Myocyte (in vitro differentiated cells): ENCODE measurements around the gene BIRC2. TPM values are rescaled to one million over a fixed set of nuclear protein-coding genes. Genes with fewer than 3 reads are reported as not detected.
A peak's percentile ranks its signal among the peaks of the same experiment; 100 is the strongest.
"Not testable (repeated sequence)": the region's sequence is repeated elsewhere in the genome, so short reads cannot be mapped to it uniquely, and the experiment has no call there.

Experiments used
- DNase-seq: peaks from one replicate; pipeline ENCODE4 v3.0.0-alpha.2; 2012; ENCODE audit warnings: low read depth
- total RNA-seq: library from RNA; depleted of rRNA; stranded (reverse); fragments of >200 nt; gene quantifications from 2 replicates; pipeline ENCODE4 v1.2.3, GENCODE V29; 2014

Gene BIRC2
- total RNA-seq, 1 donor from 2014 or later, result 57.2 TPM

- no peak for DNase-seq
These were observed 24.5 kb upstream of the BIRC2 start for GRCh38 chr11:102322560-102322959.

DNA sequence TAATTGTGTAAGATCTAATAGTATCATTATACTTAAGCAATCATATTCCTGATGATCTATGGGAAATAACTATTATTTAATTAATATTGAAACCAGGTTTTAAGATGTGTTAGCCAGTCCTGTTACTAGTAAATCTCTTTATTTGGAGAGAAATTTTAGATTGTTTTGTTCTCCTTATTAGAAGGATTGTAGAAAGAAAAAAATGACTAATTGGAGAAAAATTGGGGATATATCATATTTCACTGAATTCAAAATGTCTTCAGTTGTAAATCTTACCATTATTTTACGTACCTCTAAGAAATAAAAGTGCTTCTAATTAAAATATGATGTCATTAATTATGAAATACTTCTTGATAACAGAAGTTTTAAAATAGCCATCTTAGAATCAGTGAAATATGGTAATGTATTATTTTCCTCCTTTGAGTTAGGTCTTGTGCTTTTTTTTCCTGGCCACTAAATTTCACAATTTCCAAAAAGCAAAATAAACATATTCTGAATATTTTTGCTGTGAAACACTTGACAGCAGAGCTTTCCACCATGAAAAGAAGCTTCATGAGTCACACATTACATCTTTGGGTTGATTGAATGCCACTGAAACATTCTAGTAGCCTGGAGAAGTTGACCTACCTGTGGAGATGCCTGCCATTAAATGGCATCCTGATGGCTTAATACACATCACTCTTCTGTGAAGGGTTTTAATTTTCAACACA, 23.3 kb upstream of the BIRC2 start:
- DNase-seq, result peak; percentile 44

DNA sequence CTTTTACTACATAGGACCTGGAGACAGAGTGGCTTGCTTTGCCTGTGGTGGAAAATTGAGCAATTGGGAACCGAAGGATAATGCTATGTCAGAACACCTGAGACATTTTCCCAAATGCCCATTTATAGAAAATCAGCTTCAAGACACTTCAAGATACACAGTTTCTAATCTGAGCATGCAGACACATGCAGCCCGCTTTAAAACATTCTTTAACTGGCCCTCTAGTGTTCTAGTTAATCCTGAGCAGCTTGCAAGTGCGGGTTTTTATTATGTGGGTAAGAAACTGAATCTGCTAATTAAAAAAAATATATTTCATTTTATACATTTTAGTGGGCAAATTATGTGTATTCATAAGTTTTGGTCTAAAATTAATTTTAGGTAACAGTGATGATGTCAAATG, 21.9 kb upstream of the BIRC2 start:
- DNase-seq, result no peak

DNA sequence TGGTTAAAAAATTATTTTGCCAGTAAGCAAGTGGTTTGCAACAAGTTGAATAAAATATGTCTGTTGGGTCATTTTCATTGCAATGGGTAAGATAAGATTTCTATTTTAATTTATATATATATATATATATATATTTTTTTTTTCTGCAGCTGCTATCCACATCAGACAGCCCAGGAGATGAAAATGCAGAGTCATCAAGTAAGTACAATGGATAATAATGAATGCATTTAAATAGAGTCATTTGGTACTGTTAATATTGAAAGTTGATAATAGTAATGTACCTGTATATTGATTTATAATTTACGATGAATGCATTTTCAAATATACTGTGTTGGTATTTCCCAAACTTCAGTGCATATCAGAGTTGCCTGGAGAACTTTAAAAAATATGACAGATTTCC, 18.3 kb upstream of the BIRC2 start:
- no peak for DNase-seq

GRCh38 chr11:102330231-102330630, 16.8 kb upstream of the BIRC2 start:
- no peak for DNase-seq

- DNase-seq, result no peak
These were observed 15.7 kb upstream of the BIRC2 start for GRCh38 chr11:102331341-102331740.

GRCh38 chr11:102332611-102332994, 14.4 kb upstream of the BIRC2 start:
- no peak for DNase-seq

DNA sequence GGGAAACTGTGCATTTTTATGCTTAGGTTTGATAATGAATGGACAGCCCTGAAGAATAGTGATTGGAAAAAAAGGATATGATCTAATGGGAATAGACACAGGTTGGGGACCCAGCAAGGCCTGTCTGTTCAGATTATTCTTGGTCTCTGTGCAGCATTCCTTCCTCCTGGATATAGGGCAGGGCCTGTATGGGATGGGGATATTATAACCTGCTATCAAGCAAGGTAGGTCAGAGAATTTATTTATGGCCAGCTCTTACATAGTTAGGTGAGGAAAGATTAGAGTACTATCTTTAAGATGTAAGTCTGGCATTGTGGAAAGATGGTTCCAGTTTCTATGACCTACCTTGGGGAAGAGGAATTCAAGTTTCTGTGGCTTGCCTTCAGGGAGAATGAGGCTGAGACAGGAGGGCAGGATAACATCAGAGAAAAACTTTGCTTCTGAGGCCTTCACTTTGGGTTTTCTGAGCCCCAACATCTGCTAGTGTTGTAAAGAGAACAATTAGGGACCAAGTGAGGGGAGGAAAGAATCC, 8.5 kb upstream of the BIRC2 start:
- DNase-seq, result no peak

GRCh38 chr11:102341311-102341710, 5.7 kb upstream of the BIRC2 start:
- not testable (repeated sequence) for DNase-seq

DNA sequence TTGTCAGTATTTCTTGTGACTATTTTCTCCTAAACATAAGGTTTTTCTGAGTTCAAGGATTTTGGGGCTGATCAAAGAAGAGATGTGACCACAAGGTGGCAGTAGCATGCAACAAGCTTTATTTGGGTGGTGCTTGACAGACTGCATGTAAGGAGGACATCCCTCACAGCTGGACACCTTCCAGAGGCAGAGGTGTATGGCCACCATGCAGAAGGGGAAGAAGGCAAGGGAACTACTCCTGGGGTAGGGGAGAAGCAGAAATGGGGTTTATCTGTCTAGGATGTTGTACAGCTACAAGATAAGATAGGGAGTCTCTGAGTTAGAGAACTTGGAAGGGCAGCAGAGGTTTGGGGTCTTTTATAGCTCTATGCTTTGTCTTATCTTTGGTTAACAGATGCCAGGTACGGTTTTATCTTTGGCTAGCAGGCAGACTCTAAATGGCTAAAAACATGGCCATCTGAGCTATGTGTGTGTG, 5.1 kb upstream of the BIRC2 start:
- DNase-seq, result peak; percentile 85

- DNase-seq, result no peak
These were observed 3.2 kb upstream of the BIRC2 start for GRCh38 chr11:102343809-102344208.

DNA sequence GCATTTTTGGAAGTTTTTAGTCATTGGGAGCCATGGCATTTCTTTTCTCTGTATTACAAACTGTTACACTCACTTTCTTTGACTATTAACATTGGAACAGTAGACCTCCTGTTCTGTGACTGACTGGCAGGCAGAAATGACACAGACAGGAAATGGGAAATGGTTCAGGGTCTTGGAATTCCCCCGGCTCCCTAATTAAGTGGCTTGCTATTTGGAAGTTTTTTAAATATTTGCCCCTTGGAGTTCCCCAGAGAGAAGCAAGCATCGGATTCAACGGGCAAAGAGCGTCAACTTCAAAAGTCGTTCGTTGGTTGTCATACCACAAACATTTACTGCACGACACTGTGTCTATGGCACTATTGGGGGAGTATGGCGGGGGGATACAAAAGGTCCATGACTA, 1.1 kb upstream of the BIRC2 start:
- peak; percentile 45 for DNase-seq

DNA sequence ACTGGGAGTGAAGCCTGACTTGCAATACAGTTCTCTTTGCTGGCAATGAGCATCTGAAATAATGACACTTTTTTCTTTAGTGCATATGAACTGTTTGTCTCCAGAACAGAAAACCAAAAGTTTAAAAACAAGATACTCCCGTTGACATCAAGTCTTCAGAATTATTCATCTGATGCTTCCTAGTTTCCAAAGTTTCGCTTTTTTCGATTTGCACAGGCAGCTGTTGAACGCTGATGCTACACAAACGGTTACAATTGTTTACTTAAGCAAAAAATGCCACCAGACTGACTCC, 612 bp upstream of the BIRC2 start:
- no peak for DNase-seq

DNA sequence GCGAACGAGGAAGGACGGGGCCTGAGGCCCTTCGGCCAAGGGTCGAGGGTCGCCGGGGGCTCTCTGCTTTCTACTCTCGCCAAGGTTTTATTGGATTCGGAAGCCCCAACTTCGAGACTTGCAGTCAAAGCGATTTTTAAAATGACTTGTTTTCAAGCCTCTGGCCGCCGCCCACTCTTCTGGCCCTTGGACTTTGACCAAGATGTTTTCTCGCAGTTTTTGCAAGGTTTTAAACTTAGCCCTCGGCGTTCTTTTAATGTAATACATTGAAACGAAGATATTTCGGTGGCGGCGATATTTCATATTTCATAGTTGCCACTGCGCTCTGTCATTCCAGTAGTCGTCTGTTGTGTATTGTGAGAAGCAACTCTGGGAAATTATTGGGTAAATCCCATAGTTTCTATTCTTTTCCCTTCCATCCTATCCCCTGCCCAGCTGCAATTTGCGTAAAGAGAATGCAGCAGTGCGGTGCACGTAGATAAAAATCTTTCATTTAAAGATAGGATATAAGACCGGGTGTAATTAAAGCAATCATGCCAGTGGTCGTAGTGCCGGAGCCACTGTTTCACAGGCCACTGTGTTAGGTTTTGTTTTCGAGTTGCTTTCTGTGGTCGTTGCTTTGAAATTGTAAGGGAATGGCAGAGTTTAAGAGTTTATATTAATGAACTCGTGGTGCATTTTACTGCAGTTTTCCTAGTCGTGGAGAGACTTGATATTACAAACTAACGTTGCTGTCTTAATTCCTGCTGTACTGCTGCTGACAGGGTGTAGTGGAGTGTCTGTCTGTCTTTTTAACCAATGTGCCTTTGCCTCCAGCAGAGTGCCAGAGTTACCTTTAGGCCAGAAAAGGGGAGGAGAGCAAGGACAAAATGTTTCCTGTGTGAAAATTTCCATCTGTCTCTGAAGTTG, 702 bp downstream of the BIRC2 start:
- peak; percentile 42 for DNase-seq

DNA sequence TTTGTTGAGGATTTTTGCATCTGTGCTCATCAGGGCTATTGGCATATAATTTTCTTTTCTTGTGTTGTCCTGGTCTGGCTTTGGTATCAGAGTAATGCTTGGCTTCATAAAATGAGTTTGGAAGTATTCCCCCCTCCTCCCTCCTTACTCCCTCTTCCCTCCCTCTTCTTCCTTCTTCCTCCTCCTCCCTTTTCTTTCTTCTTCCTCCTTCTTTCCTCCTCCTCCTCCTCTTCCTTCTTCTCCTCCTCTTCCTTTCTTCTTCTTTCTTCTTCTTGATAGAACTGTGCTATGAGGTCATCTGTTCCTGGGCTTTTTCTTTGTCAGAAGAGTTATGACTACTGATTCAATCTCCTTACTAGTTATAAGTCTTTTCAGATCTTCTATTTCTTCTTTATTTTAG, 10.1 kb downstream of the BIRC2 start:
- DNase-seq, result no peak

DNA sequence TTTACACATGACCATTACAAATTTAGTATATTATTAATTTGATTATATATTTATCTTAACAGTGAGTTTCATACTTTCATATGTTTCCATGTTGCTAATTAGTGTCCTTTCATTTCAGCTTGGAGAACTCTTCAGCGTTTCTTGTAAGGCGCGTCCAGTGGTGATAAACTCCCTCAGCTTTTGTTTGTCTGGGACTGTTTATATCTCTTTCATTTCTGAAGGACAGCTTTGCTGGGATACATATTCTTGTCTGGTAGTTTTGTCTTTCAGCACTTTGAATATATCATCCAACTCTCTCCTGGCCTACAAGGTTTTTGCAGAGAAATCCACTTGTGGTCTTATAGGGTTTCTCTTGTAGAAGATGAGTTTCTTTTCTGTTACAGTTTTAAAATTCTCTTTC, 12.4 kb downstream of the BIRC2 start:
- no peak for DNase-seq

GRCh38 chr11:102360681-102361080, 13.7 kb downstream of the BIRC2 start:
- no peak for DNase-seq

GRCh38 chr11:102361086-102362031, 14.3 kb downstream of the BIRC2 start:
- no peak for DNase-seq

DNA sequence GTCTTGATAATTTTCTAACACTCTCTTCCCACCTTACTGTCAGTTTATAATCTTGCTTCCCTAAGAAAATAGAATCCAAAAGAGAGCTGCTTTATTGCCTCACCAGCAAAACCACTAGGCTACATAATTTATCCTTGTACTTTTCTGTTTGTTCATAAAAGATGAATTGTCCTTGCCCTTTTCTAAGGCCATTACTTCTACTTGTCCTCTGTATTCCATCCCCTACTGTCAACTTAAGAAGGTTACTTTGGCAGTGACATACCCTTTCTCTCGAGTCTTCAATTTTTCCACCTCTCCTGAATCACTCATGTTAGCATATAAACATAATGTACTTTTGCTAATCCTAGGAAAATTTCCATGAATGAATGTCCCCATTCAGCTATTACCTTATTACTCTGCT, 18.0 kb downstream of the BIRC2 start:
- DNase-seq, result no peak

DNA sequence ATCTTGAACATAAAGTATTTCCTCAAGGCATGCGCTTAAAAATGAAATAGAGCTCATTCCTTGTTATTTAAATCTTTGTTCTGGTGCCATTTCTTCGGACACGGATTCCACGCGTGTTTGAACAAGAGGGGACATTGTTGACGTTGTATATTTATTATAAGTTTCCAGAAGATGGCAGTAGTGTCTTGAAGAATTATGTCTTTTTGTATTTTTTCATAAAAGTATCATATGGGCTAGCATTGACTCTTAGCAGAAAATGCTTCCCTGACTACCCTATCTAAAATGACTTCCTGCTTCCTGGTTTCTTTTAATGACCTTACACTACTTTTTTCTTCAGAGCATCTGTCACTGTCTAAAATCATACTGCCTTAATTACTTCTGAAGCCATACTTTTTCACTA, 20.4 kb downstream of the BIRC2 start:
- peak; percentile 10 for DNase-seq

- no peak for DNase-seq
These were observed 21.5 kb downstream of the BIRC2 start for GRCh38 chr11:102368472-102368871.
